HEK293T (cell line): Measurements from ENCODE around the gene WNT2B.

ENCODE experiments used
- FOXK2 ChIP-seq: fragments of 450-650 bp; IDR thresholded peaks from 2 replicates; pipeline ENCODE4 v1.6.1; 2016; ENCODE audit warnings: mild to moderate bottlenecking
- FOXM1 ChIP-seq: fragments of 450-650 bp; IDR thresholded peaks from 2 replicates; pipeline ENCODE4 v1.6.1; 2017; ENCODE audit warnings: mild to moderate bottlenecking, borderline replicate concordance
- HDGF ChIP-seq: fragments of 450-650 bp; IDR thresholded peaks from 2 replicates; pipeline ENCODE4 v1.6.1; 2017; ENCODE audit warnings: antibody characterized with exemption, borderline replicate concordance
- TARDBP ChIP-seq: fragments of 450-650 bp; IDR thresholded peaks from 2 replicates; pipeline ENCODE4 v1.6.1; 2016
- ZNF384 ChIP-seq: fragments of 450-650 bp; IDR thresholded peaks from 2 replicates; pipeline ENCODE4 v1.6.1; 2016

DNA sequence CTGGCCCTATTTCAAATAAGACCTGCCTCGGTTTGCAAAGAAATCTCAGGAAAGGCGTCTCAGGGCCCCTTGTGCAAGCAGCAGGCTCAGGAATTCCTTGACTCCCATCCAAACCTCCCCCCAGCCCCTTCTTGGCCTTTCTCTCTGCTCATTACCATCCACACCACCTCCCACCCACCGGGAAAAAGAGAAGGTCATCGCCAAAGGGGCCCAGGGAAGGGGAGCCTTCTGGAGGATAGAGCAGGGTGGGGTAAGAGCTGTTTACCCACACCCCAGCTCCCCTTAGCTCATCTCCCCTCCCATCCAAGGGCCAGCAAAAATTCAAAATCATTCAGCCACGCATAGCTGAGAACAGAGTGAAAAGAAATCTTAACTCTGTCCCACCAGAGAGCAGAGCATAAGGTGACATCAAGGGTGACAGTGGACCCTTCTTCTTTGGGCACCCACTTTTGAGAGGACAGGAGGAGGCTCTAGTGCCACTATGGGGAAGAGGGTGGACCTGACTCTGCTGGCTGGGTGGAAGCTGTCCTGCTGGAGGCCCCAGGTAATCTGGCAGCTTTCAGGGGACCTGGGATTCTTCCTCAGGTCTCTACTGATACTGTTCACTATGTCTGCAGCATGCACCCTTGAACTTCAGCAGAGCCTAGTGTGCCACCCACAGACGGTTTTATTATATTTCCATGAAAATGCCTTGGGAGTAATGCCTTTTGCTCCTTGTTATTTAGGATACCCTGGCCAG, 3.9 kb upstream of the WNT2B start:
- TF ChIP-seq FOXK2: no peak
- TF ChIP-seq ZNF384: no peak
- no peak for TF ChIP-seq HDGF
- TF ChIP-seq FOXM1: no peak
- TF ChIP-seq TARDBP: no peak
